ENCODE data around the gene MKRN2OS. TPM values are rescaled to one million over a fixed set of nuclear protein-coding genes. Genes with fewer than 3 reads are reported as not detected.

MKRN2OS gene
- polyA plus RNA-seq, 2 donors, result 6.0 to 9.0 TPM

DNA sequence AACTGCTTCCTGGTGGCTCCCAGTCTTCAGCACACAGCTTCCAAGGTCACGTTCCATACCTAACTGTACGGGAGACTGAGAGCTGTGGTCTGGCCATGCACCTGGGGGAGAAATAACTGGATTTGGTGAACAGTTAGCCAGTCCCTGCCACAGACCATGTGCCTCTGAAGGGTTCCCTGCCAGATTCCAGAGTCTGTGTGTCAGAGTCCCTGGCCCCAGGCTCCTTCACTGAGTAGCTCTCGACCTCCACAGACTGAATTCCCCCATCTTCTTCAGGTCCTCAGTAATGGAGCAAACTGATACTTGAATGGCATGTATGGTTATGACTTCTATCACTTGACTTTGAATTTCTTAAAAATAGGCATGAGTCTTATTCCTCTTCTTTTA lies 17.5 kb downstream of the MKRN2OS start:
- WGBS, 2 donors, result 91 to 92% methylated on average over 3 of the region's 3 CpGs
- peaks cover 7 to 12% of the 10 kb centered on the region in 2 donors for H3K36me3 ChIP-seq (ENCODE audit: control insufficient read depth in 2 of 2, insufficient read depth in 2 of 2, low read length in 1 of 2)
- no peak overlapping the region for H3K27ac ChIP-seq (ENCODE audit: low read depth in 2 of 2, low read length in 1 of 2)
- no peaks in the 10 kb centered on the region for H3K27me3 ChIP-seq (ENCODE audit: control insufficient read depth in 1 of 2, insufficient read depth in 2 of 2, low read length in 2 of 2)
- H3K4me1 ChIP-seq (ENCODE audit: control insufficient read depth in 2 of 2, insufficient read depth in 2 of 2, low read length in 1 of 2), result no peaks in the 10 kb centered on the region
- H3K4me3 ChIP-seq (ENCODE audit: low read depth in 1 of 2, low read length in 2 of 2), result no peak overlapping the region
- no peaks in the 10 kb centered on the region for H3K9me3 ChIP-seq (ENCODE audit: control insufficient read depth in 2 of 2, insufficient read depth in 1 of 2, low read depth in 1 of 2, low read length in 1 of 2)

DNA sequence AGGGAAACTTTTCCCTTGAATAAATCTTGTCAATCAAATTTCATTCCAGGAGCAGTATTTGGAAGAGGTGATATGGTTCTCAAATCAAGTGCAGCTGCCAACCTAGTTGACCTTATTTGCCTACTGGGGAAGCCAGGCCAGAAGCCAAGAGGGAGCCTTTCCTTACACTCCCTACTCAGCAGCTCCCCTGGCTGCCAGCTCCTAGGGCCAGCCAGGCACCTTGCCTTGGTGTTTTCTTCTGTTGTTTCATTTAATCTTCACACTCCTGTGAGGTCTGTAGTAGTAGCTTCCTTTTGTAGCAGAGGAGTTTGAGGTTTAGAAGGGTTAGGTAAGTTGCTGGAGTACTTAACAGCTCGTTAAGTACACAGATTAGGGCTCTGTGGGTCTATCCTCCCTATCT lies 22.6 kb downstream of the MKRN2OS start:
- H3K4me1 ChIP-seq (ENCODE audit: control insufficient read depth in 2 of 2, insufficient read depth in 2 of 2, low read length in 1 of 2), result no peaks in the 10 kb centered on the region
- no peaks in the 10 kb centered on the region for H3K9me3 ChIP-seq (ENCODE audit: control insufficient read depth in 2 of 2, insufficient read depth in 1 of 2, low read depth in 1 of 2, low read length in 1 of 2)
- H3K27me3 ChIP-seq (ENCODE audit: control insufficient read depth in 1 of 2, insufficient read depth in 2 of 2, low read length in 2 of 2), result no peaks in the 10 kb centered on the region
- H3K27ac ChIP-seq (ENCODE audit: low read depth in 2 of 2, low read length in 1 of 2), result no peak overlapping the region
- peaks cover 11% of the 10 kb centered on the region in 2 donors for H3K36me3 ChIP-seq (ENCODE audit: control insufficient read depth in 2 of 2, insufficient read depth in 2 of 2, low read length in 1 of 2)
- WGBS, 2 donors, result 59 to 93% methylated on average over 1 of the region's 1 CpG
- no peak overlapping the region for H3K4me3 ChIP-seq (ENCODE audit: low read depth in 1 of 2, low read length in 2 of 2)

GRCh38 chr3:12521010-12521409 lies 24.3 kb downstream of the MKRN2OS start:
- 94 to 95% methylated on average over 2 of the region's 2 CpGs for WGBS, 2 donors

GRCh38 chr3:12518261-12519028 lies 26.9 kb downstream of the MKRN2OS start:
- peaks cover 4 to 8% of the 10 kb centered on the region in 2 donors for H3K36me3 ChIP-seq (ENCODE audit: control insufficient read depth in 2 of 2, insufficient read depth in 2 of 2, low read length in 1 of 2)
- no peaks in the 10 kb centered on the region for H3K27me3 ChIP-seq (ENCODE audit: control insufficient read depth in 1 of 2, insufficient read depth in 2 of 2, low read length in 2 of 2)
- no peaks in the 10 kb centered on the region for H3K4me1 ChIP-seq (ENCODE audit: control insufficient read depth in 2 of 2, insufficient read depth in 2 of 2, low read length in 1 of 2)
- WGBS, 2 donors, result 89 to 91% methylated on average over 6 of the region's 6 CpGs
- H3K27ac ChIP-seq (ENCODE audit: low read depth in 2 of 2, low read length in 1 of 2), result peak overlapping the region in 1 of 2 donors; percentile 6
- no peaks in the 10 kb centered on the region for H3K9me3 ChIP-seq (ENCODE audit: control insufficient read depth in 2 of 2, insufficient read depth in 1 of 2, low read depth in 1 of 2, low read length in 1 of 2)
- no peak overlapping the region for H3K4me3 ChIP-seq (ENCODE audit: low read depth in 1 of 2, low read length in 2 of 2)

More at GRCh38 chr3:12521010-12521409, 24.3 kb downstream of the MKRN2OS start:
- Histone ChIP-seq H3K27me3 (ENCODE audit: control insufficient read depth in 1 of 2, insufficient read depth in 2 of 2, low read length in 2 of 2) (no peaks in the 10 kb centered on the region), H3K27ac (ENCODE audit: low read depth in 2 of 2, low read length in 1 of 2) (no peak overlapping the region), H3K9me3 (ENCODE audit: control insufficient read depth in 2 of 2, insufficient read depth in 1 of 2, low read depth in 1 of 2, low read length in 1 of 2) (no peaks in the 10 kb centered on the region), H3K36me3 (ENCODE audit: control insufficient read depth in 2 of 2, insufficient read depth in 2 of 2, low read length in 1 of 2) (peaks cover 4 to 11% of the 10 kb centered on the region in 2 donors), H3K4me1 (ENCODE audit: control insufficient read depth in 2 of 2, insufficient read depth in 2 of 2, low read length in 1 of 2) (no peaks in the 10 kb centered on the region), H3K4me3 (ENCODE audit: low read depth in 1 of 2, low read length in 2 of 2) (no peak overlapping the region)

DNA sequence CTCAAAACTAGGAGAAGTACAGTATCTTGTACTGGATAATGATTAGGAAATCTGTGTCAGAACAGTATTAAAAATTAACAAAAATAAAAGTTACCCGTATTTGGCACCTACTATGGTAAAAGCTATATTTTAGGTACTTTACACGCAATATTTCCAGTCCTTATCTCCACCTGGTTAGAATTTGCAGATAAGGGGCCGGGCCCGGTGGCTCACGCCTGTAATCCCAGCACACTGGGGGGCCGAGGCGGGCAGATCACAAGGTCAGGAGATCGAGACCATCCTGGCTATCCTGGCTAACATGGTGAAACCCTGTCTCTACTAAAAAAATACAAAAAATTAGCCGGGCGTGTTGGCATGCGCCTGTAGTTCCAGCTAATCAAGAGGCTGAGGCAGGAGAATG lies 28.4 kb downstream of the MKRN2OS start:
- WGBS, 2 donors, result 80 to 93% methylated on average over 11 of the region's 11 CpGs
- H3K4me3 ChIP-seq (ENCODE audit: low read depth in 1 of 2, low read length in 2 of 2), result no peak overlapping the region

DNA sequence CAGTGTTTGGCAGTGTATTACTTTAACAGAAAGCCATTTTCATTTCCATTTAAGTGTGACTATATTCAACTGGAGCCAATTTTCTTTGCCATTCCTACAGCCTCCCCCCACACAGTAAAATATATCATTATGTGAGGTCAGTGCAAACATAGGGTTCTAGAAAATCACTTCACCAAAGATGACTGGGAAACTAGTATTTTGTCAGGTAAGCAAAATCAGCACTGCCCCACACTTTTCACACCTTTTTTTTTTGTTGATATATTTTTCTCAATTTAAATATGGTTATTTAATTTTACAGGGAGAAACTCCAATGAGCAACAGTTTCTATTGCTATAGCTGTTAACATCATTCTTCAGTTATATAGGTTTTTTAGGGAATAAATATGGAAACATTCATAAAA lies 29.7 kb downstream of the MKRN2OS start:
- Histone ChIP-seq H3K4me3 (ENCODE audit: low read depth in 1 of 2, low read length in 2 of 2) (no peak overlapping the region), H3K36me3 (ENCODE audit: control insufficient read depth in 2 of 2, insufficient read depth in 2 of 2, low read length in 1 of 2) (peaks cover 0 to 2% of the 10 kb centered on the region in 2 donors), H3K4me1 (ENCODE audit: control insufficient read depth in 2 of 2, insufficient read depth in 2 of 2, low read length in 1 of 2) (no peaks in the 10 kb centered on the region)

More for the DNA sequence above, 28.4 kb downstream of the MKRN2OS start:
- Histone ChIP-seq H3K27me3 (ENCODE audit: control insufficient read depth in 1 of 2, insufficient read depth in 2 of 2, low read length in 2 of 2) (no peaks in the 10 kb centered on the region), H3K36me3 (ENCODE audit: control insufficient read depth in 2 of 2, insufficient read depth in 2 of 2, low read length in 1 of 2) (peaks cover 2 to 8% of the 10 kb centered on the region in 2 donors), H3K4me1 (ENCODE audit: control insufficient read depth in 2 of 2, insufficient read depth in 2 of 2, low read length in 1 of 2) (no peaks in the 10 kb centered on the region), H3K9me3 (ENCODE audit: control insufficient read depth in 2 of 2, insufficient read depth in 1 of 2, low read depth in 1 of 2, low read length in 1 of 2) (no peaks in the 10 kb centered on the region), H3K27ac (ENCODE audit: low read depth in 2 of 2, low read length in 1 of 2) (no peak overlapping the region)

DNA sequence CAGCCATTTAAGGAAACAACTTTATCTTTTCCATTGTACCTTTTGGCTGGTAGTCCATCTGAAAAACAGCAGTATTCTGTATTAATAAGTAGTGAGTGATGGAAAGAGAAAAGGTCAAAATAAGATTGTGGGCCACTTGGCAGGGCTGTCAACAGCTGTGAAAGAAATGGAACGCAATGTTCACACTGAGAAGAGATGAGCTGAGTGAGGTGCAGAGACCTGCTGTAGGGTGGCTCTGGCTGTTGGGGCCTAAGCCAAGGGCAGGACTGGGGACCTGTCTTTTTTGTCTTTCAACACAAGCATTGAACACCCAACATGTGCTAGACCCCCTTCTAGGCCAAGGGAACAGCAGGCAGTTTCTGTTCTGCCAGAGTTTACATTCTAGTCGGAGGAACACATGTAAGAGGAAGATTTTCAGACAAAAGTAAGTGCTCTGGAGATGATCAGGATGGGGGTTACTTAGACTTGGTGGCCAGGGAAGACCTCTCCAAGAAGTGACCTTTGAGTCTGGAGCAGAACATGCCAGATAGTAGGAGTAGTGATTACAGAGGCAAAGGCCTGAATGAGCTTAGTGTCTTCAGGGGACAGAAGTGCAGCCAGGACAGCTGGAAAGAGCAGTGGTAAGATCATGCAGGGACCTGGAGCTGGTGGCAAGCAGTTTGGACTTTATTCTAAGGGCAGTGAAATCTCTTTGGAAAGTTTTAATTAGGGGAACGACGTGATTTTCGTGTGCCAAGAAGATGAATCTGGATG lies 31.4 kb downstream of the MKRN2OS start:
- Histone ChIP-seq H3K36me3 (ENCODE audit: control insufficient read depth in 2 of 2, insufficient read depth in 2 of 2, low read length in 1 of 2) (peaks cover under 1 to 5% of the 10 kb centered on the region in 2 donors), H3K27ac (ENCODE audit: low read depth in 2 of 2, low read length in 1 of 2) (no peak overlapping the region), H3K4me3 (ENCODE audit: low read depth in 1 of 2, low read length in 2 of 2) (no peak overlapping the region), H3K9me3 (ENCODE audit: control insufficient read depth in 2 of 2, insufficient read depth in 1 of 2, low read depth in 1 of 2, low read length in 1 of 2) (no peaks in the 10 kb centered on the region), H3K4me1 (ENCODE audit: control insufficient read depth in 2 of 2, insufficient read depth in 2 of 2, low read length in 1 of 2) (no peaks in the 10 kb centered on the region), H3K27me3 (ENCODE audit: control insufficient read depth in 1 of 2, insufficient read depth in 2 of 2, low read length in 2 of 2) (no peaks in the 10 kb centered on the region)
- 85 to 93% methylated on average over 5 of the region's 5 CpGs for WGBS, 2 donors

More for the DNA sequence above, 29.7 kb downstream of the MKRN2OS start:
- H3K9me3 ChIP-seq (ENCODE audit: control insufficient read depth in 2 of 2, insufficient read depth in 1 of 2, low read depth in 1 of 2, low read length in 1 of 2), result no peaks in the 10 kb centered on the region
- no peaks in the 10 kb centered on the region for H3K27me3 ChIP-seq (ENCODE audit: control insufficient read depth in 1 of 2, insufficient read depth in 2 of 2, low read length in 2 of 2)
- H3K27ac ChIP-seq (ENCODE audit: low read depth in 2 of 2, low read length in 1 of 2), result no peak overlapping the region

- H3K9me3 ChIP-seq (ENCODE audit: control insufficient read depth in 2 of 2, insufficient read depth in 1 of 2, low read depth in 1 of 2, low read length in 1 of 2), result peaks cover 0 to 2% of the 10 kb centered on the region in 2 donors
- H3K4me3 ChIP-seq (ENCODE audit: low read depth in 1 of 2, low read length in 2 of 2), result no peak overlapping the region
- H3K27me3 ChIP-seq (ENCODE audit: control insufficient read depth in 1 of 2, insufficient read depth in 2 of 2, low read length in 2 of 2), result no peaks in the 10 kb centered on the region
- peaks cover 2 to 4% of the 10 kb centered on the region in 2 donors for H3K4me1 ChIP-seq (ENCODE audit: control insufficient read depth in 2 of 2, insufficient read depth in 2 of 2, low read length in 1 of 2)
- no peak overlapping the region for H3K27ac ChIP-seq (ENCODE audit: low read depth in 2 of 2, low read length in 1 of 2)
- WGBS, 2 donors, result 93 to 98% methylated on average over 4 of the region's 4 CpGs
- H3K36me3 ChIP-seq (ENCODE audit: control insufficient read depth in 2 of 2, insufficient read depth in 2 of 2, low read length in 1 of 2), result peaks cover 2 to 5% of the 10 kb centered on the region in 2 donors
Measured at GRCh38 chr3:12512534-12513118, 32.7 kb downstream of the MKRN2OS start.

- no peak overlapping the region for H3K27ac ChIP-seq (ENCODE audit: low read depth in 2 of 2, low read length in 1 of 2)
- peaks cover 5 to 6% of the 10 kb centered on the region in 2 donors for H3K36me3 ChIP-seq (ENCODE audit: control insufficient read depth in 2 of 2, insufficient read depth in 2 of 2, low read length in 1 of 2)
- 71 to 76% methylated on average over 3 of the region's 3 CpGs for WGBS, 2 donors
Measured at GRCh38 chr3:12509466-12509865, 35.8 kb downstream of the MKRN2OS start.

More at GRCh38 chr3:12509466-12509865, 35.8 kb downstream of the MKRN2OS start:
- no peak overlapping the region for H3K4me3 ChIP-seq (ENCODE audit: low read depth in 1 of 2, low read length in 2 of 2)
- H3K4me1 ChIP-seq (ENCODE audit: control insufficient read depth in 2 of 2, insufficient read depth in 2 of 2, low read length in 1 of 2), result peaks cover 2 to 4% of the 10 kb centered on the region in 2 donors
- peaks cover 0 to 2% of the 10 kb centered on the region in 2 donors for H3K9me3 ChIP-seq (ENCODE audit: control insufficient read depth in 2 of 2, insufficient read depth in 1 of 2, low read depth in 1 of 2, low read length in 1 of 2)
- no peaks in the 10 kb centered on the region for H3K27me3 ChIP-seq (ENCODE audit: control insufficient read depth in 1 of 2, insufficient read depth in 2 of 2, low read length in 2 of 2)
